ENCODE results near the gene LHX3.
"Not testable (repeated sequence)": the region's sequence is repeated elsewhere in the genome, so short reads cannot be mapped to it uniquely, and the experiment has no call there.

Gene LHX3

DNA sequence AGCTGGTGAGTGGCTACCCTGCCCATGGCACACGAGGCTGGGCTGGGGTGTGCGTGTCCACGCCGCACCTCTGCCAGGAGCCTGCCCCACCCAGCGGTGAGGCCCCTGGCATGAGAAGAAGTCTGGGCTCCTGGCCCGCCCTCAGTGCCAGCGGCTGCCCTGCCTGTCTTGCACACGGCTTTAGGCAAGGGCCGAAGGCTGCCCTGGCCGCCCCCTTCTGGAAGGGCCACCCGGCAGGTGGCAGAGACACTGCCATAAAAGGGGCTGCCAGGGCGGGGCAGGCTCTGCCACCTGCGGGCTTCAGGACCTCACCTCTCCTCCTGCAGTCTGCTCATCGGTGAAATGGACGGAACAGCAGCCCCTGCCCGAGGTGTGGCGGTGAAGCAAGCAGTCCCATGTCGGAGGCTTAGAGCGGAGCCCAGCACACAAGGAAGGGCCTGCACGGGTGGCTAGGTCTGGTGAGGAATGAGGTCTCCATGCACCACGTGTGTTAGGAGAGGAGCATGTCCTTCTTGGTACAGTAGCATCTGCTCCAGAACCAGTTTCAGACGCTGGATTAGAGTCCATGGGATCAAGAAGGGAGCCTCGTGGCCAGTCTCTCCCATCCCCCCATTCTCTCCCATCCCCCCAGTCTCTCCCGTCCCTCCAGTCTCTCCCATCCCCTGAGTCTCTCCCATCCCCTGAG, 51.4 kb downstream of the LHX3 start:
- H3K4me3 ChIP-seq (ENCODE audit: control insufficient read depth, low read depth, low read length) = no peak overlapping the region
- TF ChIP-seq, protein P1, sequence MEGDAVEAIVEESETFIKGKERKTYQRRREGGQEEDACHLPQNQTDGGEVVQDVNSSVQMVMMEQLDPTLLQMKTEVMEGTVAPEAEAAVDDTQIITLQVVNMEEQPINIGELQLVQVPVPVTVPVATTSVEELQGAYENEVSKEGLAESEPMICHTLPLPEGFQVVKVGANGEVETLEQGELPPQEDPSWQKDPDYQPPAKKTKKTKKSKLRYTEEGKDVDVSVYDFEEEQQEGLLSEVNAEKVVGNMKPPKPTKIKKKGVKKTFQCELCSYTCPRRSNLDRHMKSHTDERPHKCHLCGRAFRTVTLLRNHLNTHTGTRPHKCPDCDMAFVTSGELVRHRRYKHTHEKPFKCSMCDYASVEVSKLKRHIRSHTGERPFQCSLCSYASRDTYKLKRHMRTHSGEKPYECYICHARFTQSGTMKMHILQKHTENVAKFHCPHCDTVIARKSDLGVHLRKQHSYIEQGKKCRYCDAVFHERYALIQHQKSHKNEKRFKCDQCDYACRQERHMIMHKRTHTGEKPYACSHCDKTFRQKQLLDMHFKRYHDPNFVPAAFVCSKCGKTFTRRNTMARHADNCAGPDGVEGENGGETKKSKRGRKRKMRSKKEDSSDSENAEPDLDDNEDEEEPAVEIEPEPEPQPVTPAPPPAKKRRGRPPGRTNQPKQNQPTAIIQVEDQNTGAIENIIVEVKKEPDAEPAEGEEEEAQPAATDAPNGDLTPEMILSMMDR (IDR thresholded peaks at IDR 0.05; ENCODE audit: control insufficient read depth, insufficient read depth, low read depth, low read length, missing control alignments) = no peak
- no peak for DNase-seq (ENCODE audit: low read depth)

DNA sequence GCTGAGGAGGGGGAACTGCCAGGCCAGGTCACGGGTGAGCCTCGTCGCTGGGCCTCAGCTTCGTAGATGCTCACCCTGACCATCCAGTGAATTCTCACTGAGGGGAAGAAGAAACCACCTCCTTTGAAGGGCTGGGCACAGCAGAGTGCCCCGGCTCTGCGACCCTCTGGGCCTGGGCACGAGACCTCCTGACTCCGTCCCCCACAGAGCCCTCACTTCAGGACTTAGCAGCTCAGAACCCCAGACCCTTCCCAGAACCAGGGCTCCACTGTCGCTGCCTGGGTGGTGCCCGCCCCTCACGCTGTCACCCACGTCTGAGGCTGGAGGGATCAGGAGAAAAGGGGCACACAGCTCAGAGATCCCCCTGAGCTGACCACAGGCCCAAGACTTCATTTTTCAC, 52.0 kb downstream of the LHX3 start:
- TF ChIP-seq, protein P1 (IDR thresholded peaks at IDR 0.05; ENCODE audit: control insufficient read depth, insufficient read depth, low read depth, low read length, missing control alignments) = no peak
- no peak for DNase-seq (ENCODE audit: low read depth)
- no peak overlapping the region for H3K4me3 ChIP-seq (ENCODE audit: control insufficient read depth, low read depth, low read length)

GRCh38 chr9:136152543-136152866, 52.4 kb downstream of the LHX3 start:
- TF ChIP-seq, protein P1 (IDR thresholded peaks at IDR 0.05; ENCODE audit: control insufficient read depth, insufficient read depth, low read depth, low read length, missing control alignments) = no peak
- no peak overlapping the region for H3K4me3 ChIP-seq (ENCODE audit: control insufficient read depth, low read depth, low read length)
- no peak for DNase-seq (ENCODE audit: low read depth)

DNA sequence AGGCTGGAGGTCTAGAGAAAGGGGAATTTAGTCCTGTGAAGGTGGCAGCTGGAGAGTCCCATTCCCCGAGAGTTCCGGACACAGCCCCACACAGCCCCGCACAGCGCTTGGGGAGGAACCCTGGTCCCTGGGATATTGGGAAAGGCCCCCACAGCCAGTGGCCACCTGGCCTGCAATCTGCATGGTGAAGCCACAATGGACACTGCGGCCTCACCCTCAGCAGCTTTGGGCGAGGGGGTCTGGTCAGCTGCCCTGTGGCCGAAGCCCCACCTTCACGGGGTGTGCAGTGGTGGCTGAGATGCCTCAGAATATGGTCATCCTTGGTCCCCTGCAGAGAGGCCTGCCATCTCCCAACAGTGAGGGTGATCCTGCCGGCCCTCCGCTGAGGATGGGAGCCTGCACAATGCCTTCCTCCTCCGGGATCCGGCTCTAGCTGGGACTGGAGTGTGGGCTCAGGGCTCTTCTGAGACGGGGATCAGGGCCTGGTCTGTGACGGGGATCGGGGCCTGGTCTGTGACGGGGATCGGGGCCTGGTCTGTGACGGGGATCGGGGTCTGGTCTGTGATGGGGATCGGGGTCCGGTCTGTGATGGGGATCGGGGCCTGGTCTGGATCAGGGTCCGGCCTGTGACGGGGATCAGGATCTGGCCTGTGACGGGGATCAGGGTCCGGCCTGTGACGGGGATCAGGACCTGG, 52.9 kb downstream of the LHX3 start:
- TF ChIP-seq, protein P1 (IDR thresholded peaks at IDR 0.05; ENCODE audit: control insufficient read depth, insufficient read depth, low read depth, low read length, missing control alignments) = no peak
- H3K4me3 ChIP-seq (ENCODE audit: control insufficient read depth, low read depth, low read length) = no peak overlapping the region
- DNase-seq (ENCODE audit: low read depth) = no peak

DNA sequence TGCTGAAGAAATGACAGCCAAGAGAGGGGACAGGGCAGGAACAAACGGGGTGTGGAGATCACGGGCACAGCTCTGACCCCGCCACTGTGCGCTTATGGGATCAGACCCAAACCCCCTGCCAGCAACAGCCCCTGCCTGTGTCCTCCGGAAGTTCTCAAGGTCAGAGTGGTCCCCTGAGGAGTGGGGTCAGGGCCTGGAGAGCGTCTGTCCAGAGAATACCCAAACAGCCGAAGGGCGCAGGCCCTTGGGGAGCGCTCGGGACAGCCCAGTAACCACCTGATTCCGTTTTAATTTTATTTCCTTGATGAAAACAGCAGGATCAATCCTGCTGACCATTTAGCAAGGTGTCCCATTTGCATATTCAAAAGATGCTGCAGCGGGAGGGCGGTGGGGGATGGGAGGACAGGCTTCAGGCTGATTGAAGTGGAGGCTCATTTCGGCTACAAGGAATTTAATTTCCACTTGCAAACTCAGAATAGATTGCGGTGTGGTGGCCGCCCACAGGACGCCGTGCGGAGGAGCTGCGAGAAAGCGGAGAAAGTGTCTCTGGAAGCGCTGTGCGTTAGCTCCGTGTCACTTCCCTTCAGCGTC, 53.6 kb downstream of the LHX3 start:
- TF ChIP-seq, protein P1 (IDR thresholded peaks at IDR 0.05; ENCODE audit: control insufficient read depth, insufficient read depth, low read depth, low read length, missing control alignments) = no peak
- DNase-seq (ENCODE audit: low read depth) = no peak
- H3K4me3 ChIP-seq (ENCODE audit: control insufficient read depth, low read depth, low read length) = no peak overlapping the region

DNA sequence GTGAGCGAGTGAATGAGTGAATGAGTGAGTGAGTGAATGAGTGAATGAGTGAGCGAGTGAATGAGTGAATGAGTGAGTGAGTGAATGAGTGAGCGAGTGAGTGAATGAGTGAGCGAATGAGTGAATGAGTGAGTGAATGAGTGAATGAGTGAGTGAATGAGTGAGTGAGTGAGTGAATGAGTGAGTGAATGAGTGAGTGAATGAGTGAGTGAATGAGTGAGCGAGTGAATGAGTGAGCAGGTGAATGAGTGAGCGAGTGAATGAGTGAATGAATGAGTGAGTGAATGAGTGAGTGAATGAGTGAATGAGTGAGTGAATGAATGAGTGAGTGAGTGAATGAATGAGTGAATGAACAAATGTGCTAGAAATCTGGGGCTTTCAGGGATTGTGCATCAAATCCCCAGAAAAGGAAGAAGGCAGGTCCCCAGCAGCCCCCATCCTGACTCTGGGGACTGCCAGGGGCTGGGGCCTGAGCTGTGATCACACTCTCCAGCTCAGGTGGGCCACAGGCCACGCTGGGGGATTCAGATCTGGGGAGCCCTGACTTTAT, 54.2 kb downstream of the LHX3 start:
- not testable (repeated sequence) for DNase-seq (ENCODE audit: low read depth); H3K4me3 ChIP-seq (ENCODE audit: control insufficient read depth, low read depth, low read length)

DNA sequence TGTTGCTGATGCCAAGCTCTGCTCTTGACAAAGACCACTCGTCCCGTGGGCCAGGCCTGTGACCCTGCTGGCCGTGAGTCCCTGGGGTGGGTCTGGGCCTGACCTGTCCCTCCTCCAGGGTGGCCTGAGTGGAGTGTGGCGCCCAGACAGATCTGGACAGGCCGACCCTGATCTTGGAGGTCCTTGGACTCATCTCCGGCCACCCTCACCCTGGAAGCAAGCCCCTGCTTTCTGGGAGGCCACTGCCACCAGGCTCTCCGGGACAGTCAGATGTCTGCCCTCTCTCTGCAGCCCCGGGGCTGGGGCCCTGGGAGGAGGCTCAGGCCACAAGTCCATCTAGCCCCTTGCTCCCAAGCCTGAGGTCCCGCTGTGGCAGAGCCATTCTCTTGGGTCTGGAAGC, 55.1 kb downstream of the LHX3 start:
- no peak for DNase-seq (ENCODE audit: low read depth)
- no peak overlapping the region for H3K4me3 ChIP-seq (ENCODE audit: control insufficient read depth, low read depth, low read length)
- TF ChIP-seq, protein P1 (IDR thresholded peaks at IDR 0.05; ENCODE audit: control insufficient read depth, insufficient read depth, low read depth, low read length, missing control alignments) = no peak

Measured in AG09309 (cell line).